Nucleus accumbens (tissue), 56 donors: Measurements from ENCODE around the gene TPGS2.

ENCODE experiments used
- DNase-seq, 56 donors: peaks; one replicate each; lab custom pipeline; 2025; lab: John Stamatoyannopoulos, UW

TPGS2 gene

GRCh38 chr18:36744261-36744876 is 84.4 kb downstream of the TPGS2 start:
- no peak for DNase-seq
